ENCODE results near the gene TMIE.

- no peak for TF ChIP-seq CTCF (conservative IDR thresholded peaks at IDR 0.05 in 1 of 2, IDR thresholded peaks at IDR 0.05 in 1 of 2; ENCODE audit: extremely low read depth in 1 of 2, insufficient read depth in 1 of 2, low read depth in 1 of 2, low read length in 2 of 2)
- TF ChIP-seq EZH2 (IDR thresholded peaks at IDR 0.05; ENCODE audit: borderline replicate concordance, low read length): no peak
These were observed 12.1 kb downstream of the TMIE start for GRCh38 chr3:46713050-46713897.
